GM06990 (cell line): ENCODE measurements around the gene ANKRD53.

ENCODE experiments used
- DNase-seq: peaks from one replicate; pipeline ENCODE4 v3.0.0-alpha.2; 2011; ENCODE audit not compliant: insufficient read length; ENCODE audit errors: extremely low read depth
- H3K27me3 ChIP-seq: replicated peaks from 2 replicates; pipeline ENCODE4 v1.6.0; 2011; ENCODE audit warnings: low read length; ENCODE audit not compliant: control insufficient read depth, insufficient read depth
- H3K36me3 ChIP-seq: 2 replicates; pipeline ENCODE4 v1.5.1; 2011; ENCODE audit warnings: low read length; ENCODE audit not compliant: control insufficient read depth, insufficient read depth
- H3K4me3 ChIP-seq: replicated peaks from 2 replicates; pipeline ENCODE4 v1.5.1; 2011; ENCODE audit warnings: low read depth, mild to moderate bottlenecking, control low read depth, low read length
- TF ChIP-seq, protein P1 (sequence below): IDR thresholded peaks from 2 replicates; pipeline ENCODE4 v1.5.1; 2011; ENCODE audit warnings: low read length, control low read depth, mild to moderate bottlenecking, inconsistent platforms; ENCODE audit not compliant: insufficient read depth, poor library complexity, severe bottlenecking

Gene ANKRD53

GRCh38 chr2:70981421-70981820, 3.0 kb downstream of the ANKRD53 start:
- Histone ChIP-seq H3K36me3 (peaks cover 3% of the 10 kb centered on the region), H3K4me3 (no peak overlapping the region), H3K27me3 (no peaks in the 10 kb centered on the region)
- no peak for DNase-seq
- TF ChIP-seq, protein P1, sequence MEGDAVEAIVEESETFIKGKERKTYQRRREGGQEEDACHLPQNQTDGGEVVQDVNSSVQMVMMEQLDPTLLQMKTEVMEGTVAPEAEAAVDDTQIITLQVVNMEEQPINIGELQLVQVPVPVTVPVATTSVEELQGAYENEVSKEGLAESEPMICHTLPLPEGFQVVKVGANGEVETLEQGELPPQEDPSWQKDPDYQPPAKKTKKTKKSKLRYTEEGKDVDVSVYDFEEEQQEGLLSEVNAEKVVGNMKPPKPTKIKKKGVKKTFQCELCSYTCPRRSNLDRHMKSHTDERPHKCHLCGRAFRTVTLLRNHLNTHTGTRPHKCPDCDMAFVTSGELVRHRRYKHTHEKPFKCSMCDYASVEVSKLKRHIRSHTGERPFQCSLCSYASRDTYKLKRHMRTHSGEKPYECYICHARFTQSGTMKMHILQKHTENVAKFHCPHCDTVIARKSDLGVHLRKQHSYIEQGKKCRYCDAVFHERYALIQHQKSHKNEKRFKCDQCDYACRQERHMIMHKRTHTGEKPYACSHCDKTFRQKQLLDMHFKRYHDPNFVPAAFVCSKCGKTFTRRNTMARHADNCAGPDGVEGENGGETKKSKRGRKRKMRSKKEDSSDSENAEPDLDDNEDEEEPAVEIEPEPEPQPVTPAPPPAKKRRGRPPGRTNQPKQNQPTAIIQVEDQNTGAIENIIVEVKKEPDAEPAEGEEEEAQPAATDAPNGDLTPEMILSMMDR: no peak

DNA sequence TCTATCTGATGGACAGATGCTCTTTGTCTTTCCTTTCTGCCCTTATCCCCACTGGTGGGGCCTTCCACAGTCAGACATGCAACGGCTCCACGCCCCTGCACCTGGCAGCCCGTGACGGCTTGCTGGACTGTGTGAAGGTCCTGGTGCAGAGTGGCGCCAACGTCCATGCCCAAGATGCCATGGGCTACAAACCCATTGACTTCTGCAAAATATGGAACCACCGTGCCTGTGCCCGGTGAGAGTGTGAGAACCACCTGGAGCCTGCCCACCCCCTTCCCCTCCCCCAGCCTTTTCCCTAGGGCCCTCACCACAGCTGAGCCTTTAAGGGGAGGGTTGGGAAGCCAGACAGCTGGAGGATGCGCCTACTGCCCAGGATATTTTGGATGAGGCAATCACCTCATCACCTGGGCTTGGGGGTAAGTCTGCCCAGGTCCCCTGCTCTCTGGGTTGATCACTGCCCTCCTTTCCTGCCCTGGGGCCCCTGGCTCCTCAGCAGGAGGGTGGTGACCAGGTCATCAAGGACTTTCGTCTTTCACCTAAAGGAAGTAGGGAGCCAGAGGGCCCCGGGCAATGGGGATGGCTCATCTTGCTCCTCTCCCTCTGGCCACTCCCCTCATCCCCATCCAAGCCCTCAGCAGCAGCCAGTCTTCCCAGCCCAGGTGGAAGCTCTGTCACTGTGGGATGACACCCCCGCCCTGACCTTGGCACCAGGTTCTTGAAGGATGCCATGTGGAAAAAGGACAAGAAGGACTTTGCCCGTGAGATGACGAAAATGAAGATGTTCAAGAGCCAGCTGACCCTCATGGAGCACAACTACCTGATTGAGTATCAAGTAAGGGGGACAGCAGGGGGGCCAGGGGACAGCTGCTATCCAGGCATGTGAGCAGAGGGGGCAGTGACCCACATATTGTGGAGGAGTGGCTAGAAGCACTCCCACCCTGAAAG, 3.7 kb downstream of the ANKRD53 start:
- no peaks in the 10 kb centered on the region for H3K27me3 ChIP-seq
- H3K36me3 ChIP-seq: peaks cover 8% of the 10 kb centered on the region
- no peak for DNase-seq
- no peak overlapping the region for H3K4me3 ChIP-seq
- TF ChIP-seq, protein P1: no peak

- TF ChIP-seq, protein P1: no peak
- peaks cover 10% of the 10 kb centered on the region for H3K36me3 ChIP-seq
- no peak overlapping the region for H3K4me3 ChIP-seq
- DNase-seq: no peak
- no peaks in the 10 kb centered on the region for H3K27me3 ChIP-seq
Measured at GRCh38 chr2:70982971-70983370, 4.5 kb downstream of the ANKRD53 start.

DNA sequence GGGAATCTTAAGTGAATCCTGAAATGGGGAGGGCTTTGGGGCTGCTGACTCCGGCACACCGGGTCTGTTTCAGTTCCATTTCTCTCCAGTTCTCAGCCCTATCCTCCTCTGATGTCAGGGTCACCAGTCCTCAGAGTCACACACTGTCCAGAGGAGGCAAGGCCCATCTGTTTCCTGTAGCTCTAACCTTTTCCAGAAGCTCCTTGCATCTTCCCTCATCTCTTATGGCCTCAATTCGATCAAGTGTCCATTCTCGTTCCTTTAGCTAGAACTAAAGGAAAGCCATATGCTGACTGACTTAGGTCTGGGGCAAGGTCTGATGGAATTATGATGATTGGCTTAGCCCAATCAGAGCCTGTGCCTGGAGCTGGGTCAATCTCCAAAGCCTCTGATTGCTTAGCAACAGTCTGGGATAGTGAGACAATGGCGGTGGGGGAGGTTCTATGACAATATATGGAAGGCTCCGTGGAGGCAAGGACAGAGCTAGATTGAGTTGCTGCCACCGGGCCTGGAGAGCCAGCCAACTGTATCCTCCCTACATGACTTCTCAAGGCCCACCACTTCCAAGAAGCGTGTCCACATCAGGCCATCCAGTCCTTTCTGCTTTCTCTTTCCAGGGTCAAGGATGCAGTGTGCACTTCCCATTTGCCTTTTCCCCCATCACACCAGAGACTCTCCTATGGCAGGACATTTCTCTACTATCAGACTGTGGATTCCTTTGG, 5.2 kb downstream of the ANKRD53 start:
- Histone ChIP-seq H3K4me3 (no peak overlapping the region), H3K27me3 (no peaks in the 10 kb centered on the region), H3K36me3 (peaks cover 17% of the 10 kb centered on the region)
- DNase-seq: no peak
- TF ChIP-seq, protein P1: no peak

- H3K36me3 ChIP-seq: peaks cover 19% of the 10 kb centered on the region
- H3K4me3 ChIP-seq: no peak overlapping the region
- TF ChIP-seq, protein P1: no peak
- no peak for DNase-seq
- H3K27me3 ChIP-seq: no peaks in the 10 kb centered on the region
Measured at GRCh38 chr2:70984228-70984575, 5.8 kb downstream of the ANKRD53 start.
